SU-DHL-6 (cell line): ENCODE results near the gene HES7.

Source experiments
- EZH2phosphoT487 ChIP-seq: fragments of 200-600 bp; sonication (generic), shearing (Covaris generic); conservative IDR thresholded peaks from 2 replicates; pipeline ENCODE4 v1.6.1; 2018; ENCODE audit warnings: mild to moderate bottlenecking, antibody characterized with exemption, low read length, moderate library complexity, mixed read lengths
- TF ChIP-seq, protein P1 (sequence below): fragments of 200-600 bp; sonication (generic); IDR thresholded peaks from one replicate; pipeline ENCODE4 v1.5.1; 2017; ENCODE audit warnings: antibody characterized with exemption, mild to moderate bottlenecking, low read length, moderate library complexity; ENCODE audit not compliant: insufficient read depth, poor library complexity, severe bottlenecking

GRCh38 chr17:8156246-8156992 is 32.5 kb upstream of the HES7 start:
- TF ChIP-seq, protein P1, sequence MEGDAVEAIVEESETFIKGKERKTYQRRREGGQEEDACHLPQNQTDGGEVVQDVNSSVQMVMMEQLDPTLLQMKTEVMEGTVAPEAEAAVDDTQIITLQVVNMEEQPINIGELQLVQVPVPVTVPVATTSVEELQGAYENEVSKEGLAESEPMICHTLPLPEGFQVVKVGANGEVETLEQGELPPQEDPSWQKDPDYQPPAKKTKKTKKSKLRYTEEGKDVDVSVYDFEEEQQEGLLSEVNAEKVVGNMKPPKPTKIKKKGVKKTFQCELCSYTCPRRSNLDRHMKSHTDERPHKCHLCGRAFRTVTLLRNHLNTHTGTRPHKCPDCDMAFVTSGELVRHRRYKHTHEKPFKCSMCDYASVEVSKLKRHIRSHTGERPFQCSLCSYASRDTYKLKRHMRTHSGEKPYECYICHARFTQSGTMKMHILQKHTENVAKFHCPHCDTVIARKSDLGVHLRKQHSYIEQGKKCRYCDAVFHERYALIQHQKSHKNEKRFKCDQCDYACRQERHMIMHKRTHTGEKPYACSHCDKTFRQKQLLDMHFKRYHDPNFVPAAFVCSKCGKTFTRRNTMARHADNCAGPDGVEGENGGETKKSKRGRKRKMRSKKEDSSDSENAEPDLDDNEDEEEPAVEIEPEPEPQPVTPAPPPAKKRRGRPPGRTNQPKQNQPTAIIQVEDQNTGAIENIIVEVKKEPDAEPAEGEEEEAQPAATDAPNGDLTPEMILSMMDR = no peak
- TF ChIP-seq EZH2phosphoT487 = no peak
